PC-9 (cell line): ENCODE data around the gene WASL. TPM values are rescaled to one million over a fixed set of nuclear protein-coding genes. Genes with fewer than 3 reads are reported as not detected.

Experiments
- BruUV-seq: library from RNA; stranded (reverse); fragments of 400-500 nt; replicated peaks from 2 replicates; lab custom pipeline; 2021; lab: Mats Ljungman, UMichigan
- CTCF ChIA-PET: fragments of 300-600 bp; sonication (Branson Sonifier 250); formaldehyde crosslinking; loops from one replicate; lab custom pipeline; 2022; ENCODE audit warnings: antibody characterized with exemption; lab: Charles Lee
- POLR2A ChIA-PET: fragments of 300-600 bp; sonication (Branson Sonifier 250); formaldehyde crosslinking; loops from one replicate; lab custom pipeline; 2022; ENCODE audit warnings: antibody characterized with exemption; ENCODE audit not compliant: unreplicated experiment; lab: Charles Lee
- DNase-seq, 2 experiments: peaks; one replicate each; pipeline versions ENCODE4 v3.0.0 to v3.0.0-alpha.2; 2015 to 2022; ENCODE audit warnings: mixed read lengths in 1 of 2
- H2AFZ ChIP-seq: fragments of 200-600 bp; sonication (generic); 2 replicates; pipeline ENCODE4 v1.8.1; 2017; ENCODE audit warnings: antibody characterized with exemption
- H3F3A ChIP-seq: fragments of 200-600 bp; sonication (generic); 2 replicates; pipeline ENCODE4 v1.8.1; 2017; ENCODE audit warnings: antibody characterized with exemption, mild to moderate bottlenecking, low read depth; ENCODE audit not compliant: insufficient read depth
- H3K27ac ChIP-seq: fragments of 200-600 bp; sonication (generic); 2 replicates; pipeline ENCODE4 v1.6.1; 2016; ENCODE audit warnings: mixed run types
- H3K27me3 ChIP-seq: fragments of 200-600 bp; sonication (generic); 2 replicates; pipeline ENCODE4 v1.6.1; 2016; ENCODE audit warnings: low read depth, mixed run types; ENCODE audit not compliant: insufficient read depth
- H3K36me3 ChIP-seq: fragments of 200-600 bp; sonication (generic); 2 replicates; pipeline ENCODE4 v1.6.1; 2016; ENCODE audit warnings: low read depth, mixed run types
- H3K4me1 ChIP-seq: fragments of 200-600 bp; sonication (generic); replicated peaks from 2 replicates; pipeline ENCODE4 v1.6.1; 2016; ENCODE audit warnings: mixed run types; ENCODE audit not compliant: insufficient read depth
- H3K4me2 ChIP-seq: fragments of 200-600 bp; sonication (generic); 2 replicates; pipeline ENCODE4 v1.6.1; 2017; ENCODE audit warnings: mixed run types
- H3K4me3 ChIP-seq: fragments of 200-600 bp; sonication (generic); 2 replicates; pipeline ENCODE4 v1.6.1; 2016; ENCODE audit warnings: mixed run types
- H3K79me2 ChIP-seq: fragments of 200-600 bp; sonication (generic); 2 replicates; pipeline ENCODE4 v1.6.1; 2017; ENCODE audit warnings: low read depth, mixed run types
- H3K9me2 ChIP-seq: fragments of 200-600 bp; sonication (generic); 2 replicates; pipeline ENCODE4 v1.8.1; 2017; ENCODE audit warnings: mild to moderate bottlenecking; ENCODE audit not compliant: insufficient read depth
- H3K9me3 ChIP-seq: fragments of 200-600 bp; sonication (generic); 2 replicates; pipeline ENCODE4 v1.8.1; 2016; ENCODE audit warnings: low read depth; ENCODE audit not compliant: insufficient read depth
- H4K20me1 ChIP-seq: fragments of 200-600 bp; sonication (generic); 2 replicates; pipeline ENCODE4 v1.8.1; 2017; ENCODE audit not compliant: insufficient read depth
- EZH2 ChIP-seq: fragments of 200-600 bp; sonication (generic); IDR thresholded peaks from 2 replicates; pipeline ENCODE4 v1.8.0; 2017; ENCODE audit warnings: antibody characterized with exemption, low read depth
- intact Hi-C: fragments of 100-400 bp; cut with micrococcal nuclease; formaldehyde crosslinking; loops from one replicate; pipeline ENCODE4 v1.10.0; 2022; ENCODE audit not compliant: unreplicated experiment
- total RNA-seq: library from RNA; stranded (reverse); gene quantifications from 2 replicates; pipeline ENCODE4 v1.2.3, GENCODE V29; 2021
- TF ChIP-seq, protein P1 (sequence below): fragments of 200-600 bp; sonication (generic); conservative IDR thresholded peaks from 2 replicates; pipeline ENCODE4 v1.6.1; 2017; ENCODE audit warnings: mixed run types, antibody characterized with exemption, mild to moderate bottlenecking, moderate library complexity

The WASL gene
- total RNA-seq, 1 experiment from 2014 or later, result 40.3 TPM

DNA sequence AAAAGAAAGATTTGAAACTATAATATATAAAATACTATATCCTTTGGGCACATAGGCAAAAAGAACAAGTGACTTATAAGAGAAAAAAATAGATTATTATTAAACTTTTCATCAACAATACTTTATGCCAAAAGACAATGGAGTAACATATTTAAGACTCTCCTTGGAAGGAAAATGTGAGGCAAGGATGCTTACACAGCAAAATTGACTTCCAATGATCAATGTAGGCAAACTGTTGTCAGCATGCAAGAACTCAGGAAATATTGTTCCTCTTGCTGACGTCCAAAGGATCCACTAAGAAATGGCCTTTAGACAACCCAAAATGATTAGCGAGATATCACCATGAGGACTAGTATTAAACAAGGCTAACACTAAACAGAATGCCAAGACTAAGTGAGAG lies 116.0 kb downstream of the WASL start:
- H3K79me2 ChIP-seq, result no peaks in the 10 kb centered on the region
- DNase-seq, result no peak
- H2AFZ ChIP-seq, result no peak overlapping the region
- H3K4me3 ChIP-seq, result no peak overlapping the region
- no TSS peak for BruUV-seq
- H3K4me1 ChIP-seq, result peaks cover 18% of the 10 kb centered on the region
- no peak overlapping the region for H3K27ac ChIP-seq
- H3K27me3 ChIP-seq, result no peaks in the 10 kb centered on the region
- H3K4me2 ChIP-seq, result no peak overlapping the region
- no peaks in the 10 kb centered on the region for H3K9me3 ChIP-seq
- TF ChIP-seq, protein P1, sequence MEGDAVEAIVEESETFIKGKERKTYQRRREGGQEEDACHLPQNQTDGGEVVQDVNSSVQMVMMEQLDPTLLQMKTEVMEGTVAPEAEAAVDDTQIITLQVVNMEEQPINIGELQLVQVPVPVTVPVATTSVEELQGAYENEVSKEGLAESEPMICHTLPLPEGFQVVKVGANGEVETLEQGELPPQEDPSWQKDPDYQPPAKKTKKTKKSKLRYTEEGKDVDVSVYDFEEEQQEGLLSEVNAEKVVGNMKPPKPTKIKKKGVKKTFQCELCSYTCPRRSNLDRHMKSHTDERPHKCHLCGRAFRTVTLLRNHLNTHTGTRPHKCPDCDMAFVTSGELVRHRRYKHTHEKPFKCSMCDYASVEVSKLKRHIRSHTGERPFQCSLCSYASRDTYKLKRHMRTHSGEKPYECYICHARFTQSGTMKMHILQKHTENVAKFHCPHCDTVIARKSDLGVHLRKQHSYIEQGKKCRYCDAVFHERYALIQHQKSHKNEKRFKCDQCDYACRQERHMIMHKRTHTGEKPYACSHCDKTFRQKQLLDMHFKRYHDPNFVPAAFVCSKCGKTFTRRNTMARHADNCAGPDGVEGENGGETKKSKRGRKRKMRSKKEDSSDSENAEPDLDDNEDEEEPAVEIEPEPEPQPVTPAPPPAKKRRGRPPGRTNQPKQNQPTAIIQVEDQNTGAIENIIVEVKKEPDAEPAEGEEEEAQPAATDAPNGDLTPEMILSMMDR, result no peak
- no peak for TF ChIP-seq EZH2
- H3K9me2 ChIP-seq, result no peaks in the 10 kb centered on the region
- no peaks in the 10 kb centered on the region for H4K20me1 ChIP-seq
- no peaks in the 10 kb centered on the region for H3F3A ChIP-seq
- no peaks in the 10 kb centered on the region for H3K36me3 ChIP-seq
- CTCF ChIA-PET, result no interaction called here
- POLR2A ChIA-PET, result no interaction called here
- intact Hi-C loops, result loop anchor here (1.0 to 10.0 kb wide), 3 partner anchors 68 to 1152 kb away; no protein-coding TSS in a partner anchor

Other genes with a start within 250 kb of the WASL start
- 0.33 and 0.98 TPM in 2 replicates for gene IQUB, start 214.4 kb downstream of the WASL start, total RNA-seq
- gene NDUFA5, start 191.2 kb downstream of the WASL start, total RNA-seq, result 57.0 and 75.9 TPM in 2 replicates
- gene ASB15, start 147.2 kb downstream of the WASL start, total RNA-seq, result not detected in 2 replicates
- gene LMOD2, start 93.1 kb downstream of the WASL start, total RNA-seq, result not detected in 2 replicates
- gene HYAL4, start 96.2 kb upstream of the WASL start, total RNA-seq, result not detected in 2 replicates
- not detected in 2 replicates for gene SPAM1, start 176.2 kb upstream of the WASL start, total RNA-seq